Uterus (tissue), 4 donors: ENCODE measurements around the gene PCK1. TPM values are rescaled to one million over a fixed set of nuclear protein-coding genes. Genes with fewer than 3 reads are reported as not detected.

Experiments
- DNase-seq, 2 donors: peaks; one replicate each; pipeline ENCODE4 v3.0.0-alpha.2; 2019 to 2020
- H3K27ac ChIP-seq, 2 donors: fragments of 200-600 bp; sonication (generic); 1 replicate in 1 of 2; 2 replicates in 1 of 2; pipeline ENCODE4 v1.5.1; 2016 to 2018
- H3K27me3 ChIP-seq, 2 donors: fragments of 200-600 bp; sonication (generic); one replicate each; pipeline ENCODE4 v1.5.1; 2018 to 2019; ENCODE audit warnings: control low read depth in 1 of 2
- H3K36me3 ChIP-seq, 2 donors: fragments of 200-600 bp; sonication (generic); one replicate each; pipeline ENCODE4 v1.5.1; 2019; ENCODE audit warnings: control low read depth in 1 of 2
- H3K4me1 ChIP-seq, 2 donors: fragments of 200-600 bp; sonication (generic); one replicate each; pipeline ENCODE4 v1.5.1; 2018 to 2019; ENCODE audit warnings: control low read depth in 1 of 2
- H3K4me3 ChIP-seq, 2 donors: fragments of 200-600 bp; sonication (generic); 1 replicate in 1 of 2; 2 replicates in 1 of 2; pipeline ENCODE4 v1.5.1; 2018 to 2019; ENCODE audit warnings: mild to moderate bottlenecking in 1 of 2
- H3K9me3 ChIP-seq, 2 donors: fragments of 200-600 bp; sonication (generic); one replicate each; pipeline ENCODE4 v1.5.1; 2019; ENCODE audit warnings: control low read depth in 1 of 2
- POLR2A ChIP-seq, 2 donors: fragments of 450-650 bp; IDR thresholded peaks; one replicate each; pipeline ENCODE4 v1.6.1; 2016; ENCODE audit warnings: antibody characterized with exemption in 2 of 2, mild to moderate bottlenecking in 1 of 2, moderate library complexity in 1 of 2
- intact Hi-C: fragments of 100-400 bp; cut with DNase I; formaldehyde crosslinking; loops from one replicate; pipeline ENCODE4 v1.15.1; 2023; ENCODE audit warnings: low total_unique reads
- total RNA-seq, 4 donors: library from RNA; depleted of rRNA in 3 of 4; stranded (reverse); fragments of >200 nt in 3 of 4; gene quantifications; one replicate each; pipeline versions ENCODE4 v1.1.0 to v1.2.4, GENCODE V29; 2014 to 2023
- TF ChIP-seq, protein P1 (sequence below), 4 experiments: fragments of 200-600 bp in 2 of 4; fragments of 450-650 bp in 2 of 4; sonication (generic) in 2 of 4; IDR thresholded peaks; one replicate each; pipeline ENCODE4 v1.5.1; 2016 to 2019; ENCODE audit warnings: antibody characterized with exemption in 4 of 4, mild to moderate bottlenecking in 2 of 4, moderate library complexity in 1 of 4
- donor health status: DM: yes; HTN: yes; CAD: no.

The PCK1 gene
- total RNA-seq, 4 donors from 2014 or later, result 0.26 to 1.8 (median 1.4) TPM; not detected in 1

- TF ChIP-seq POLR2A (IDR thresholded peaks at IDR 0.05), result no peak
- TF ChIP-seq, protein P1, sequence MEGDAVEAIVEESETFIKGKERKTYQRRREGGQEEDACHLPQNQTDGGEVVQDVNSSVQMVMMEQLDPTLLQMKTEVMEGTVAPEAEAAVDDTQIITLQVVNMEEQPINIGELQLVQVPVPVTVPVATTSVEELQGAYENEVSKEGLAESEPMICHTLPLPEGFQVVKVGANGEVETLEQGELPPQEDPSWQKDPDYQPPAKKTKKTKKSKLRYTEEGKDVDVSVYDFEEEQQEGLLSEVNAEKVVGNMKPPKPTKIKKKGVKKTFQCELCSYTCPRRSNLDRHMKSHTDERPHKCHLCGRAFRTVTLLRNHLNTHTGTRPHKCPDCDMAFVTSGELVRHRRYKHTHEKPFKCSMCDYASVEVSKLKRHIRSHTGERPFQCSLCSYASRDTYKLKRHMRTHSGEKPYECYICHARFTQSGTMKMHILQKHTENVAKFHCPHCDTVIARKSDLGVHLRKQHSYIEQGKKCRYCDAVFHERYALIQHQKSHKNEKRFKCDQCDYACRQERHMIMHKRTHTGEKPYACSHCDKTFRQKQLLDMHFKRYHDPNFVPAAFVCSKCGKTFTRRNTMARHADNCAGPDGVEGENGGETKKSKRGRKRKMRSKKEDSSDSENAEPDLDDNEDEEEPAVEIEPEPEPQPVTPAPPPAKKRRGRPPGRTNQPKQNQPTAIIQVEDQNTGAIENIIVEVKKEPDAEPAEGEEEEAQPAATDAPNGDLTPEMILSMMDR (IDR thresholded peaks at IDR 0.05), result no peak
Observed at GRCh38 chr20:57580478-57581201, 19.7 kb downstream of the PCK1 start.

DNA sequence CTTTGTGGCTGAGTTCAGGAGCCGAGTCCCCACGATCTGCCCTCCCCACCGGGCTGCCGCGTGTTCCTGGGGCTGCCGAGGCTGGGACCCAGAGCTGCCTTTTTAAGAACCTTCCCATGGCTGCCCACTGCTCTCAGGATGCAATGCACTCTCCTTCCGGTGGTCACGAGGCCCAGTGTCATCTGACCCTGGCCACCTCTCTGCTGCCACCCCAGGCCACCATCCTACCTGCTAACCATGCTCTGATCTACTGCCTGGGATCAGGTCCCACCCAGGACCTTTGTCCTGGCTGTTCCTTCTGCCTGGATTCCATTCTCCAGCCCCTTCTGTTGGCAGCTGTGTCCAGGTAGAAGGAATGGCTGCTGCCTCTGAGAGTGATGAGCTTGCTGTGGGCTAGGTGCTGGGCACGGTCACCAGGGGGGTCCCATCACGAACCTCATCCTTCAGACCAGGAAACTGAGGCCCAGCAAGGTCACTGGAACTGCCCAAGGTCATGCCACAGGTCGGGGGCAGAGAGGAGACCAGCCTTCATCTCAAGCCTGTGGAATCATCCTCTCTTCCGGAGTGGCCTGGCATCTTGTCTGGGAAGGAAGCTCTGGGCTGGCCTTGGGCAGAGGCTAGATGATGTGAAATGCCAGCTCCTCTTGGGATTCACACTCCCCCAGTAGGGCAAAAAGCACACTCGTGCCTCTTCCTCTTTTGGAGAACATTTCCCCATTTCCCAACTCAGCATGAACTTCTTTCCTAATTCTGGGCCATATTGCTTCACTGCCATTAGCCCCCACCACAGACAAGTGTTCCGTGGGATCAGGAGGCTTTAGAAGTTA lies 20.5 kb downstream of the PCK1 start:
- no peaks in the 10 kb centered on the region for H3K27me3 ChIP-seq
- no peaks in the 10 kb centered on the region for H3K9me3 ChIP-seq
- no peak for DNase-seq
- intact Hi-C loops, result no loop called here
- TF ChIP-seq POLR2A (IDR thresholded peaks at IDR 0.05), result no peak
- TF ChIP-seq, protein P1 (IDR thresholded peaks at IDR 0.05), result no peak
- no peaks in the 10 kb centered on the region for H3K36me3 ChIP-seq
- H3K27ac ChIP-seq, result peak overlapping the region; percentile 38 to 54
- H3K4me1 ChIP-seq, result peaks cover 13 to 19% of the 10 kb centered on the region in 2 donors
- H3K4me3 ChIP-seq, result no peak overlapping the region

More at GRCh38 chr20:57580478-57581201, 19.7 kb downstream of the PCK1 start:
- no peaks in the 10 kb centered on the region for H3K36me3 ChIP-seq
- peaks cover 13 to 19% of the 10 kb centered on the region in 2 donors for H3K4me1 ChIP-seq
- intact Hi-C loops, result no loop called here
- no peaks in the 10 kb centered on the region for H3K9me3 ChIP-seq
- no peak overlapping the region for H3K4me3 ChIP-seq
- H3K27ac ChIP-seq, result no peak overlapping the region
- DNase-seq, result no peak
- H3K27me3 ChIP-seq, result no peaks in the 10 kb centered on the region

GRCh38 chr20:57582029-57582378 lies 21.1 kb downstream of the PCK1 start:
- no peaks in the 10 kb centered on the region for H3K27me3 ChIP-seq
- peaks cover 13 to 19% of the 10 kb centered on the region in 2 donors for H3K4me1 ChIP-seq
- intact Hi-C loops, result no loop called here
- H3K27ac ChIP-seq, result peak overlapping the region; percentile 38 to 54
- DNase-seq, result no peak
- TF ChIP-seq POLR2A (IDR thresholded peaks at IDR 0.05), result no peak
- TF ChIP-seq, protein P1 (IDR thresholded peaks at IDR 0.05), result no peak
- H3K9me3 ChIP-seq, result no peaks in the 10 kb centered on the region
- H3K36me3 ChIP-seq, result no peaks in the 10 kb centered on the region
- H3K4me3 ChIP-seq, result no peak overlapping the region

- no peaks in the 10 kb centered on the region for H3K9me3 ChIP-seq
- H3K36me3 ChIP-seq, result no peaks in the 10 kb centered on the region
- H3K4me3 ChIP-seq, result no peak overlapping the region
- peak in 1 of 2 donors; percentile 31 for TF ChIP-seq POLR2A (IDR thresholded peaks at IDR 0.05)
- TF ChIP-seq, protein P1 (IDR thresholded peaks at IDR 0.05), result peak in 1 of 4 experiments; percentile 34
- H3K27me3 ChIP-seq, result no peaks in the 10 kb centered on the region
- H3K27ac ChIP-seq, result peak overlapping the region; percentile 38 to 57
- peaks cover 13 to 19% of the 10 kb centered on the region in 2 donors for H3K4me1 ChIP-seq
- peak; percentile 60 to 71 for DNase-seq
- intact Hi-C loops, result no loop called here
Observed at GRCh38 chr20:57582432-57583288, 21.8 kb downstream of the PCK1 start.
